GM12892 (cell line): ENCODE data around the gene HSPA9.

Experiments
- POLR2A ChIP-seq: IDR thresholded peaks from 2 replicates; pipeline ENCODE4 v1.6.1; 2011; ENCODE audit warnings: low read depth, low read length, control low read depth
- TAF1 ChIP-seq: IDR thresholded peaks from 2 replicates; pipeline ENCODE4 v1.6.1; 2011; ENCODE audit warnings: low read depth, mild to moderate bottlenecking, control low read depth, low read length, borderline replicate concordance

GRCh38 chr5:138515556-138516245 is 59.5 kb downstream of the HSPA9 start:
- no peak for TF ChIP-seq TAF1
- TF ChIP-seq POLR2A, result no peak
